Islet precursor cell (in vitro differentiated cells): ENCODE data around the gene FANCG.
A peak's percentile ranks its signal among the peaks of the same experiment; 100 is the strongest.

Experiments
- DNase-seq: peaks from one replicate; pipeline ENCODE4 v3.0.0-alpha.2; 2018

Gene FANCG

DNA sequence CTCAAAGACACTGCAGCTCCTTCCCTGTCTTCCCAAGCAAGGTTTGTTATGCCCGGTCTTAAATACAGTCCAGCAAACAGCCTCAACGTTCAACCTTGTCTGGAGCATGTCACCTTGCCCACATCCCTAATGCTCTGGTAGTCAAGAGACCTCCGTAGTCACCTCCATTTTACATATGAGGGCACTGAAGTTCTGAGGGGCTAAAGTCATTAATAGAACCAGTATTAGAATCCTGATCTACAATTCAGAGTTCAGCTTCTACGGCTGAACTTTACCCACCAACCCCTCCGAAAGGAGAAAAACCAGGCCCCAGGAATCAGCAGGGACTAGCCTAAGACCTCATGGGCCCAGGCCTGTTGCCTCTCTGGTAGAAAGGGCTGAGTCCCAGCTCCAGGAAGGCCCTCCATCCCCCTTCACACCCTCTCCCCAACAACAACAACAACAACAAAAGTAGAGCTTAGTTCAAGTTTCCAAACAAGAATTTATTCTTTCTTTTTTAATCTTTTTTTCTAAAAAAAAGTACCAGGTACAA lies 24.0 kb upstream of the FANCG start:
- no peak for DNase-seq

DNA sequence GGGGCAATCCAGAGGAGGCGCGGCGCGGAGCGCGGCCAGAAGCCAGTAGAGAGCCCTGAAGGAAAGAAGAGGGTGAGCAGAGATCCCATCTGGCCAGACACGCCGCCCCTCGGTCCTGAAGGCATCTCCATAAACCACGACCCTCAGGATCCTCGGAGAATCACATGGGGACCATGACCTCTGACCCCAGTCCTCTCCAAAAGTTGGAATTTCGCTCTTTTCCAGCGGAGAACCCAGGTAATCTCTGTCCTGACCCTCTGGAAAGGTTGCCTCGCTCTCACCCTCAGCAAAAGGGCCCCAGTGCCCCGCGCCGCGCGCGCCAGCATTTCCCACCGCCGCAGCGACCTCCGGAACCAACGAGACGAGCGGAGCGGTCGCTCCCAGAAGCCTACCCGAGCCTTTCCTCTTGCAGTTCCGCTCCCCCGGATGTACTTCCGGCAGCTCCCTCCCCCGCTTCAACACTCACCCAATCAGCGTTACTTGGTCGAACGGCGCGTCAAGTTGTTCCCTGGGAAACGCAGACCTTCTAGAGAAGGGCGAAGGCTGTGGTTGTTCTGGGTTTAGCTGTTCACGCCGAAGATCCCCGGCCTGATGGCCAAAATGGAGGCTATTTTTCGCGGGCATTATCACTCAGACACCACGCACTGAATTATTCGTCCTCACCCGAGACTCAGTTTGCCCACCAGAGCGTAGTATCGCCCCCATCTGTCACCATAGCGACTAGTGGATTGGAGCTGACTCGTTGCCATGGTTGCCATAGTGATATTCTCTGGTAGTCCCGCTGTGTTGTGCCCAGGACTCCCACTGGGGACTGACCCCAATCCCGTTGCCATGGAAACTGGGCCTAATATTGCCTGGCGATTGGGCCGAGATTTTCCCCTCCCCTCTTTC lies 23.3 kb upstream of the FANCG start, which contains the start of gene STOML2:
Gene STOML2 (minus strand): TSS at position 363 of the 891 bp plus-strand sequence. CDS start 37 bp downstream, at position 326.
- DNase-seq, result peak; percentile 98

DNA sequence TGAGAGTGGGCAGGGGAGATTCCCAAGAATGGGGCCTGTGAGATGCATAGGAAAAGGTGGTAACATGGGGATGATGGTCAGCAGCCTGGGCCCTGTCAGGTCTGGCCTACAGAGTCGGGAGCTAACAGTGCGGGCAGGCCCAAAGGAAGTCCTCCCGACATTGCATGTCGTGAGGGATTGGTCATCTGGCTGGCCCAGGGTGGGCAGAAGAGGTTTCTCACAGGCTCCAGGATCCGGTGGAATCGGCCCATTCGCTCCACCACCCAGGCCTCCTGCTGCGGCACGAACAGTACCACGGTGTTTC lies 22.7 kb upstream of the FANCG start:
- no peak for DNase-seq

DNA sequence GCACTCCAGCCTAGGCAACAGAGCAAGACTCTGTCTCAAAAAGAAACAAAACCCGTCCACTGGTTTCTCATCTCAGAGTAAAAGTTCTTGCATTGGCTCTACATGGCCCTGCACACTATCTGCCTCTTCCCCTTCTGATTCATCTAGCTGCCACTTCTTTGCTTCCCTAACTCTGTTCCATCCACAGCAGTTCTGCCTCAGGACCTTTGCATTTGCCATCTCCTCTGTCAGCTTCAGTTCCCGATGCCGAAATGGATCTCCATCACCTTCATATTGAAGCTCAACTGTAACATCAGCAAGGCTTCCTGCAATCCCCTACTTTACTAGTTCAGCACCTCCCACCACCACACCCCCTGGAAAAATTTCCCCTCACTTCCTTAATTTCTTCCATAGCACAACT lies 17.8 kb upstream of the FANCG start:
- no peak for DNase-seq

DNA sequence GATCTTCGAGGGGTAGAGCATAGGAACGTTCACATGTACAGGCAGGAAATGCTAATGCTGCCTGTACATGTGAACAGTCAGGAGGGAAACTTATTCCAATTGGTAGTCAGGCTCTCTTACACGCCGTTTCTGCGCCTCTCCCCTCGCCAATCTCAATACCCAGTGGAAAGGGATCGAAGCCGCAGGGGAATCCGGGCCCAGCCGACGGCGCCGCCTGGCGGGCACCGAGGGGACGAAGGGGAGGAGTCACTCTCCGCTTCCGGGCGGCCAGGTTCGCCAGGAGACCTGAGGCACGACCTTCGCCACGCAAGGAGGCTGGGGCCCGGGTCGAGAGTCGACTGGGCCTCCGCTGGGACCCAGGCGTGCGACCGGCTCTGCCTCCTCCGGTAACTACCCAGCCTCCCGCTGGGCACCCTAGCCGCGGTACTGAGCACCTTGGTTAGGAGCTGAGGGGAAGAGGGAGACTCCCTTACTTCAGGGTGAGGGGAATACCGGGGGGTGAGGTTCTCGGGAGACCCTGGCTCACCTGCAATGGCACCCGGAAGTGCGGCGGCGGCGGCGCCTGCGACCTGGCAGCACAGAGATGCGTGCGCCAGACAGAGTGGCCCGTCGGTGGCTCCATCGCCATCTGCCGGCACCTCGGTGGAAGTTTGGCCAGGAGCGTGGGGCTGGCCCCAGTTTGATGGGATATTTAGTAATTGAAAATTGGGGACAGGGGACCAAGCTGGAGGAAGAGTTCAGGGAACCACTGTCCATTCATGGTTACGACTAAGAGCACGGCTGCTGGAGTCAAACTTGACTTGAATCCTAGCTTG lies 16.5 kb upstream of the FANCG start, which contains the start of gene PIGO:
Gene PIGO (minus strand): TSS at position 557 of the 815 bp plus-strand sequence. CDS start 1,026 bp downstream, outside the sequence.
- peak; percentile 95 for DNase-seq

DNA sequence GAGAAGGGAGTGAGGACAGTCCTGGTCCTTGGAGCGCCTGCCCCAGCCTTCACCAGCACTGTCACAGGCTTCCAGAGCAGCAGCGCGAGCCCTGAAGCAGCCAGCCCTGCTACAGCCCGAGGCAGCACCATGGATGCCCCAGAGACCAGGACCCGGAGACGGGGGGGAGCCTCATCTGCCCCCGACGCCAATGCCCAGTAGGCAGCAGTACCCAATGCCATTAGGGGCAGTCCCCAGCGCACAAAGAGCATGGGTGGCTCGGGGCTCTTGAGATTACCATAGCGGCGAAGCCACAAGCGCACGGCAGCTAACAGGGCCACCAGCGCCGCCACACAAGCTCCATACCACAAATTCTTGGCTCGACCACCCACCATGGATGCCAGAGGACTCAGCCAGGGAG lies 11.8 kb upstream of the FANCG start:
- DNase-seq, result no peak

DNA sequence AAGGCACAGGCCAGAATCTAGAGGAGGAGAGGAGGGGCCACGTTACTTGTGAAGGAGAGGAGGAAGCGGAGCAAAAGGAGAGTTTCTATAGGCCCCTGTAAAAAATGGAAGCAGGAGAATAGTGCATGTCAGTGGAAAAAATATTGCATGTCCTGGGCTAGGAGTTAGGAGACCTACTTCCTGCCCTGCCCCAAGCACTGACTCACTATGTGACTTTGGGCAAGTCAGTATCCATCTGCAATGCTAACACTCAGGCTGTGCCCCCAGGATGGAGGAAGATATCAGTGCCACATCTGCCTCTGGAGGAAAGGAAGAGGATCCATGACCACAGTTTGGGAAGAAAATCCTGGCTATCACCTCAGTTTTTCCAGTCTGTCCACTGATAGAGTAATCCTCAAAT lies 9.7 kb upstream of the FANCG start:
- DNase-seq, result no peak

DNA sequence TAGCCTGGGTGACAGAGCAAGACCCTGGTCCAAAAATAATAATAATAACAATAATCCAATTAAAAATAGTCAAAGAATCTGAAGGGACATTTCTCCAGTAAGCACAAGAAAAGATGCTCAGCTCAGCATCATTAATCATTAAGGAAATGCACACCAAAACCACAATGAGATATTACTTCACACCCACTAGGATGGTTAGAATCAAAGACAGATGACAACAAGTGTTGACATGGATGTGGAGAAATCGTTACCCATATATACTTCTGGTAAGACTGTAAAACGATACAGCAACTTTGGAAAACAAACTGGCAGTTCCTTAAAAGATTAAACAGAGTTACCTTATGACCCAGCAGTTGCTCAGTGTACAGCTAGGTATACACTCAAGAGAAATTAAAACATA lies 5.3 kb upstream of the FANCG start:
- no peak for DNase-seq

DNA sequence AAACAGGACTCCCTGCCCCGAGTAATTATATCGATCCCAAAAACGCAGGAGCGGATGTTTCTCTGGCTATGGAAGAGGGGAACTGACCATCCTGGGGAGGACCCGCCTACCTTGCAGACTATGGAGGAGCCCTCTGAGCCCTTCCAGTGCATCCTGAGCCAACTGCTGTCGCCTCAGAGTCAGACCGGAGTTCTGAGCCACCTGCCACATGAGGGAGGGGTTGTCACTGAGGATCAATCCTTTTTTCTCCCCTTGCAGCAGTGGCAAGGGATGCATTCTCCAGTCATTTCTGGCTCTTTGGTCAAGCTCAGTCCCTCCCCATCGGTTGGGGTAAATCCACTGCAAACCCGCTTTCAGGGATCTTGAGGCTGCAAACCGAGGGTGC lies 709 bp downstream of the FANCG start:
- no peak for DNase-seq

DNA sequence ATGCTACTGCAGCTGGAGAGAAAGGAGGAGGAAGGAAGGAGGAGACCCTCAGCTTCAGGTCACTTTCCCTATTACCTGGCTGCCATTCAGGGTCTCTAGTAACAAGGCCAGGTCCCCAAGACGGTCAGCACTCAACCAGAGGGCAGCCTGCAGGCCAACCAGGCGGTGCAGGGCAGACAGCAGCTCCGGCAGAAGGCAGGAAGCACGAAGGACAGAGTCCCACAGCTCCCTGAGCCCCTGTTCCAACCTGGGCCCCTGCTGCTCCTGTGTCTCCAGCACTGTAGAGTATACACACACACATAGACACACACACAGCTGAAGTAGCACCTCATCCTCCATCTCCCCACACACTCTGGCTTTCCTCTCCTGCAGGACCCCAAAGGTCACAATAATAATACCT lies 1.7 kb downstream of the FANCG start:
- no peak for DNase-seq

DNA sequence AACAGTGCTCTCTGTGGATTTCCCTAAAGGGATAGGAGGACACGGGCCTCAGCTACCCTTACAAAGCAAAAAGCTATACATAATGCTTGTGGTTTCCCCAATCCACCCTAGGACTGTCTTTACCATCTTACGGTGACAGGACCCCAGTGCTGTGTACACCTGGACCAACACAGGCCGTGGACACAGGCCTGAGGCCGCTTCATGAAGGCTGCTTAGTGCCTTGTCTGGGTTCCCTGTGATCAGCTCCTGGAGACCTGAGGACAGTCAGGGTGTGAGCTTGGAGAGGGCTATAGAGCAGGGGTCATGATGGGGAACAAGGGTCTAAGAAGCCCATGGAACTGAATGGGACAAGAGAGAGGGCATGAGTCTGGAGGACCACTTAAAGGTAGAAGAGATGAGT lies 2.9 kb downstream of the FANCG start:
- DNase-seq, result no peak

DNA sequence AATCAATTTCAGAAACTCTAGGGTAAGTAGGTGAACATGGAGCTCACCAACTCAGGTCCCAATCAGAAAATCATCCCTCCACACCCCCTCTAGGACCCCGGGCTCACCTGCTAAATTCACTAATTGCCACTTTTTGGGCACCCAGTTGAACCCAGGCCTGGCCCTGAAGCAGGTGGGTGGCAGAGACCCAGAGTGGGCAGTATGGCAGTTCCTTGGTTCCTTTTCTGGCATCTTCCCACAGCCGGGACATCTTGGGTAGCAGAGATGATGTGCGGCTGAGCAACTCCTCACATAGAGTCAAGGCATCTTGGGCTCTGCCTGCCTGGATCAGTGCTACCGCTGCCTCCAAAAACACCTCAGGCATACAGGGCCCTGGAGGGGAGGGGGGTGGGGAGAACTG lies 4.4 kb downstream of the FANCG start:
- DNase-seq, result no peak

DNA sequence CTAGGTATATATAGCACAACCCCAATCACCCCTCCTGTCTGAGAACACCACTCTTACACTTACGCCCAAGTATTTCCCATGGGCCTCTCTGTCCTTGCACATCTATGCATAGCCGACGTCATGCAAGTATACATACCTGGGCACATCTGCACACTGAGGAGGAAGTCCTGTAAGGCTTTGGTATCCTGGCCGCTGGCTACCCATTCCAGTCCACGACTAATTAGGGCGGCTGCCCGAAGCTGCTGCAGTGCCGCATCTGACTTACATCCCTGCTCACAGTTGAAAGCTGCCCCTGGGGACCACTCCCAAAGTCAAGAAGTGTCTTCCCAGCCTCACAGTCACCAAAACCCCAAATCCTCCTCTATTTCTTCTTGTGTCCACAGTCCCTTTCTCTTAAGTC lies 5.0 kb downstream of the FANCG start:
- DNase-seq, result no peak

DNA sequence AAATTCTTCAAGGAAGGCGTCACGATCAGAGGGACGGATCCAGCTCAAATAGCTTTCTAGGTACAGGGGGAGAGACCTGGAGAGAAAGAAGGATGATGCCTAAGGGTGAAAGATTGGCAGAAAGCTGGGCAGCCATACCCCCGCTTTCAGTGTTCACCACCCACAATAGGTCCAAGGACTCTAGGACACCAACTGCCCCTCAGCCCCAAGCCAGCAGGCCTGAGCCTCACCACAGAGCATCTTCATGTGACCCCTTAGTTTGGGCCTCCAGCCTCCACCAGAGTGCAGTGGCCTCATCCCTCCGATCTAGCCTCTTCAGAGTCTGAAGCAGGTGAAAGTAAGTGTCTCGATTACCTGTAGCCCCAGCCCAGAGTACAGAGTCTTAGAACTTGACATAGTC lies 5.6 kb downstream of the FANCG start:
- no peak for DNase-seq

DNA sequence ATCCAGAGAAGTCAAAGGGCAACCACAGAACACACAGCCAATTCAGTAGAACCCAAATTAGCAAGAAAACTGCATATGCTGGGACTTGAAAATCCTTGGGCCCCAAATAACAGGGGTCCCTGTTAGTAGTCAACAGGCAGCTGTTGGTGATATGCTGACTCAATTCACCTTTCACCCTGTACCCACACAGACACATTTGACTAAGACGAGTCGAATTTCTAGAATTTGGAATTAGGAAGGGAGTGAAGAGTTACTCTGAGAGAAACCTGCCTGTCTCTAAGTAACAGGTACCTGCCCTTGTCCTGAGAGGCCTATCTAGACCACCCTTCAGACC lies 6.5 kb downstream of the FANCG start:
- no peak for DNase-seq

DNA sequence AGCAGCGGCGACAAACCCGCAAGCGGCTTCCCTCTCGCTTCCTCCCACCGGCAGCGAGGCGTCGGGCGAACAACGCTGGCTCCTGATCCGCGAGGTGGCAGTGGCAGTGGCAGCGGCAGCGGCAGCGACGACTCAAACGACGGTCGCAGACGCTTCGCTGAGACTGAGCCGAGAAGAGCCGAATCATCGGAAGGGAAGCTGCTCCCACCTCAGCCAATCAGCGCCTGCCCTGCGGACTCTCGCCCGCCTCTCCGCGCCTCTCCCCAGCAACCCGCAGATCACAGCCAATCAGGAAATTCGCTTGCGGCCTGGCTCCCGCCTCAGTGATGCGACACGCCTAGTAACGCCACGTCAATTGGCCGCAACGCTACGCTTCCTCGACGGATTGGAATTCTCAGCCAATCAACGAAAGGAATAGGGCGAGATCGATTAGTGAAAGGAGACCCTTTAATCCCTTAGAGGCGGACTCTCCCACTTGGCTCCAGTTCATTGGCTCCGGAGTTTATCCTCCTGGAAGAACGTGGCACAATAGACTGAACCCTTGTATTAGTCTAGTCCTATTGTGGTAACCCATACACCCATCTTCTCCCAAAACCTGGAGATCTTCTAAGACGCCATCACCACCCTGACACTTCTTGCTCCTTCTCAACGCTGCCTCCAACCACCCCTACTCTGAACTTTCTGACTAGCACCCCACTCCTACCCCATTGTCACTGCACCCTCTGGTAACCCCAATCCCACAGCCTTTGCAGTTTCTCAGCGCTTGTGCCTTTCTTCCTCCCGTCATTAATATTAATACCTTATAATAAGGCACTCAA lies 7.1 kb downstream of the FANCG start, which contains the start of gene VCP:
Gene VCP (minus strand): TSS at position 165 of the 818 bp plus-strand sequence. CDS start 272 bp downstream, outside the sequence.
- DNase-seq, result peak; percentile 100

DNA sequence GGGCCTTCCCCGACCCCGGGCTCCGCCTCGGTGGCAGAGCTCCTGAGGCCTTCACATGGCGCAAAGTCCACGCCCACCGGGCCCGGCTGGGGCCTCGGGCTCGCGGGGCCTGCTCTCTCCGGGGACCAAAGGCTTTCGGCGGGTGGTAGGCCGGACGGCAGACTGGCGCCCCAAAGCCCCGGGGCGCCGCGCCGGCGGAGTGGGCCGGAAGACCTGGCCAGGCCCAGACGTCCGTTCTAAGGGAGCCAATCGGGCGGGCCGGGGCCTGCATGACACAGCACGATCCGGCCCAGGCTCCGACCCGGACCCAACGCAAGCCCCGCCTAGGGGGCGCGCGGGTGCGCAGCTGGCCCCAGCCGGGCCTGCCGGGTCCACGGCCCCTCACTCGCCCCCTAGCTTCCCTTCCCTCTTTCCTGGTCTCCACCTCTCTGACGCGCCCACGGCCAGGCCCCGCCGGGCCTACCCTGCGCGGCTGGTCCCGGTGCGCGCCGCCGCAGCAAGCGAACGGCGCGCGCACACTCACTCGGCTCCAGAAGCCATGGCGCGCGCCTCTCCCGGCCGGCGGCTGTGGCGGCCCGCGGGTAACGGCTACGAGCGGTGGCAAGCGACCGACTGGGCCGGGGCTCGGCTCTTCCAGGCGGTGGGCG lies 7.8 kb downstream of the FANCG start:
- peak; percentile 92 for DNase-seq

DNA sequence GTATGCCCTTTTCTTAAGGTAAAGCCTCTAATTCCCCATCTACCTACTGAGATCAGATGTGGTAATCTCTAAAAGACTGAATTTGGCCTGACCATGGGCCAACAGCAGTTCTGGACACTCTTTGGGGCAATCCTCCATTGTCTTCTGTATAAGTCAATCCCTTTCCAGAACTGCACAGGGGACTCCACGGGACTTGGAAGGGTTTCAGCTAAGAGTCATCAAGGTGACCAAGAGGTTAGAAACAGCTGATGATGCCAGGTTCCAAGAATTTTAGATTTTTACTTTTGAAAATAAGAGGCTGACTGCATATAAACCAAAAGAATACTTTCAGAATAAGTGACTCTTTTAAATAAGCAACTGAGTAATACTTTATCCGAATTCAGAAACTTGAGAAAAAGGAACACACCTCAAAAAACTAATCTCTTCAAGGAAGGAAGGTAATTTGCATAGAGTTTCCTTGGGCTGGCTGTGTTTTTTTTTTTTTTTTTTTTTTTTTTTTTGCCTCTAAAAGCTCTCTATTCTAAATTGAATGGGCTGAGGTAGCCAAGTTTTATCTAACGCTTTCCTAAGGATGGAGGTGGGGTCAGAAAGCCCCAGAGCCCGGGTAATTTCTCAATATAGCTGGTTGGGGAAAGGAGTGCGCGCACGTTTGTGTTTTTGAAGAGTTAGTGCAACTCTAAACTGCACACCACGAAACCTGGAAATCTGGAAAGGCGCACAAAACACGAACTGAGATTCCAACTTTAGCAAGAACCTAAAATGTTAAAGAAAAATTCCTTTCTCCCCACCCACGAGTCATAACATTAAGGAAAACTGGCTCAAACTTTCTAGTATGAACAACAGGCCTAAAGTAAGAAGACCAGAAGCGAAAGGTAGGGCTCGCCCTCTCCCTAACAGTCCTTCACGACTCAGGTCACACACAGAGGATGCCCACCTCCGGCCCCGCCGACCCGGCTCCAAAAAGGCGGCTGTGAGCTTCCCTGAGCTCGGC lies 8.6 kb downstream of the FANCG start:
- DNase-seq, result no peak

DNA sequence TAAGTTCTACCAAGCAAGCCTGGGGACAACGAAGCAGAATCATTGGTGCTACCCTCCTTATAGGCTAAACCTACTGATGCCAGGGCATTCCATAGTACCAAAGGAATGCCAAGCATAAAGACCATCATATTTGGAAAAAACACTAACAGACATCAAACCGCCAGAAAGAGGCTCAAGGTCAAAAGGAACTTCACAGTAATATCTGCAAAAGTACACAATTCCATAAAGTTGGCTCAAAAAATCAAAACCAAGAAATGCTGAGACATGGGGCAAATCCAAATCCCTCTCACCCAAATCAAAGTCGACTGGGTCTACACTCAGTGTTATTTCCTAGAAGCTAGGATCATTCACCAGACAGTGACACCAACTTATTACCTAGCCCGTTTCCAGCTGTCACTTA lies 10.7 kb downstream of the FANCG start:
- no peak for DNase-seq

DNA sequence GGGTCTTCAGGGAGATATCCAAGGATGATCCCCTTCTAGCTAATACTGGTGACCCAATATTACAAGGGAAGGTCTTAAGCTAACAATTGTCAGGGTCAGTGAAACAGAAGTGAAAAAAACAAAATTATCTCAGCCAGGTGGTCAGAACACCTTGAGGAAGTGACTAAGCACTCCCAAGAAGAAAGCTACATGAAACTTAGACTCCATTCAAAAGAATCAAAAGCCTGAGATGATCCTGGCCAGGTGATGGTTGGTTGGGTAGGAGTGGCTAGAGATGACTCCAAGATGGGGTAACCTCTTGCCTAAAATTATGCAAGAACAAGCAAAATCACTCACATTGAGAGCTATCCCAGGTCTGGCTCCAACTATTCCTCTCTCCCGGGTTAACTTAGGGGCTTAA lies 12.7 kb downstream of the FANCG start:
- DNase-seq, result no peak

DNA sequence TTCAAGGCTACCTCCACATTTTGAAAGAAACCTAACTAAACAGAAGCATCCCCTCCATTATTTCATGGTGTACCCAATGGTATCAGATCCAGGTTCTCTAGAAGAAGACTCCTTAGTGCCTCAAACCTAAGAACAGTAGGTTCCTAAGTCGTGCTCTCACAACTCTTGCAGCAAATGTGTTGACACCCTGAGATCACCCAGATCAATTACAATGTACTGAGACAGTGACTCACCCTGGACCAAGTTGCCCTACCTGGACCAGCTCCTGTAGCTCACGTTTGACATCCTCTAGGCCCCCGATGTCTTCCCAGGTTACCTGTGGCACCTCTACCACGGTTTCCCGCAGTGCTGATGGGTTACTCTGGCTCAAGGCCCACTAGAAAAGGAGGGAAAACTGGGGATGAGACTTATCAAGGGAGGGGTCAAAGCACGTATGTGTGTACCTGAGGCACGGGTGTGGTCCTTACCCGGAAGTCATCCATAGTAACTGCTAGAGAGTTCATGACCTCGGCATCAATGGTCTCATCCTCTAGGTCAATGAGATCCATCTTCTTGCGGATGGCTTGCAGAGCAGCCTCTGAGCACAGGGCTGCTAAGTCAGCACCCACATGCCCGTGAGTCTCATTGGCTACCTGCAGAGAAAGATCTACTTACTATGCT lies 19.1 kb downstream of the FANCG start:
- DNase-seq, result no peak
